ENCODE measurements around the gene SH3GL1. TPM values are rescaled to one million over a fixed set of nuclear protein-coding genes. Genes with fewer than 3 reads are reported as not detected.
"Not testable (repeated sequence)": the region's sequence is repeated elsewhere in the genome, so short reads cannot be mapped to it uniquely, and the experiment has no call there.

The SH3GL1 gene
- total and polyA plus RNA-seq, 9 of the 15 experiments (the other 6 are each of a cell fraction or from before 2014, with no cell fraction given) = 1.7 to 75.3 (median 25.7) TPM

GRCh38 chr19:4328991-4329681 is 71.2 kb downstream of the SH3GL1 start:
- Histone ChIP-seq H2AFZ (ENCODE audit: low read depth, low read length) (peak overlapping the region; percentile 90; the same call in 1 of the 2 replicates), H3K4me3 (peak overlapping the region; percentile 74), H3K27ac (ENCODE audit: extremely low read depth, low read depth, low read length) (peak overlapping the region; percentile 84), H3K4me2 (ENCODE audit: insufficient read depth, low read length) (peak overlapping the region; percentile 82), H3K79me2 (ENCODE audit: control insufficient read depth, insufficient read depth, low read length) (peaks cover 19% of the 10 kb centered on the region), H3K4me1 (replicated peaks in 1 of 2; ENCODE audit: control insufficient read depth in 2 of 2, insufficient read depth in 2 of 2, low read length in 2 of 2) (peaks cover 2 to 42% of the 10 kb centered on the region in 2 experiments; a peak in 3 of 5 replicates), H3K9ac (ENCODE audit: insufficient read depth in 1 of 2, low read depth in 2 of 2, low read length in 2 of 2) (peak overlapping the region; percentile 79 to 99)
- peak; percentile 64 for ATAC-seq
- H3K36me3 ChIP-seq (ENCODE audit: control insufficient read depth, insufficient read depth, low read length); CTCF ChIA-PET (ENCODE audit: low intra/inter-chr PET ratio); in situ Hi-C loops (cut with MboI); H3K27me3 ChIP-seq (ENCODE audit: control insufficient read depth in 2 of 2, insufficient read depth in 2 of 2, low read length in 2 of 2); H4K20me1 ChIP-seq (replicated peaks; ENCODE audit: control insufficient read depth, insufficient read depth, low read length); H3K9me1 ChIP-seq (ENCODE audit: control insufficient read depth, insufficient read depth, low read length); H3K9me3 ChIP-seq (replicated peaks; ENCODE audit: control insufficient read depth, insufficient read depth, low read depth, low read length); intact Hi-C loops (cut with micrococcal nuclease); TF ChIP-seq ATF3 (IDR thresholded peaks at IDR 0.05): not testable (repeated sequence)
- peak; percentile 89 for FAIRE-seq
- TSS peak; percentile 65 for BruUV-seq (replicated peaks)
- POLR2A ChIA-PET = interaction anchor here (0.8 to 1.4 kb wide), 3 partner anchors 9 to 14 kb away, joined by 3 to 7 read pairs (median 3); partner anchors contain the start of gene MPND
- under 1% methylated on average over 27 of the region's 35 CpGs for WGBS (ENCODE audit: insufficient coverage, low coverage, missing lambda C conversion rate)
- peak; percentile 82 to 88 (median 86) for DNase-seq (ENCODE audit: extremely low read depth in 1 of 4, low spot score in 3 of 4)
- TF ChIP-seq MLLT1 (IDR thresholded peaks at IDR 0.05) (0 out of 4 replicates have a peak, but pooled peaks of 1 of the 2 experiments have one; percentile 68), ATF3 (CRISPR knock-in tag; conservative IDR thresholded peaks at IDR 0.05) (peak; percentile 30; the same call in 1 of the 2 replicates), CHD1 (IDR thresholded peaks at IDR 0.05; ENCODE audit: low read length) (peak; percentile 48), MIER1 (IDR thresholded peaks at IDR 0.05; ENCODE audit: low read depth) (peak; percentile 74), NFRKB (IDR thresholded peaks at IDR 0.05; ENCODE audit: low read depth) (0 out of 2 replicates have a peak, but pooled peaks have one; percentile 66), SMARCA5 (IDR thresholded peaks at IDR 0.05) (0 out of 2 replicates have a peak, but pooled peaks have one; percentile 63), TBP (optimal IDR thresholded peaks at IDR 0.05; ENCODE audit: low read depth, low read length) (peak; percentile 39), ZBTB7A (IDR thresholded peaks at IDR 0.05; ENCODE audit: borderline replicate concordance, control insufficient read depth, low read depth, low read length) (peak; percentile 48; the same call in 1 of the 2 replicates), DPF2 (IDR thresholded peaks at IDR 0.05) (peak; percentile 64; the same call in 1 of the 2 replicates), ZNF639 (CRISPR knock-in tag; conservative IDR thresholded peaks at IDR 0.05 in 1 of 2, IDR thresholded peaks at IDR 0.05 in 1 of 2) (0 out of 4 replicates have a peak, but pooled peaks of 1 of the 2 experiments have one; percentile 0), TAF1 (IDR thresholded peaks at IDR 0.05; ENCODE audit: control insufficient read depth, extremely low read depth, insufficient read depth, low read length, severe bottlenecking) (peak; percentile 18), ZNF121 (CRISPR knock-in tag; conservative IDR thresholded peaks at IDR 0.05) (peak; percentile 94), EP400 (IDR thresholded peaks at IDR 0.05) (0 out of 2 replicates have a peak, but pooled peaks have one; percentile 38), SMARCA4 (IDR thresholded peaks at IDR 0.05) (0 out of 2 replicates have a peak, but pooled peaks have one; percentile 20), CCNT2 (IDR thresholded peaks at IDR 0.05; ENCODE audit: borderline replicate concordance, extremely low read depth, insufficient read length, low read depth, low read length) (peak; percentile 26)

All from K562 (cell line).